Gastroesophageal sphincter (tissue), 4 donors: ENCODE measurements around the gene BLOC1S1. TPM values are rescaled to one million over a fixed set of nuclear protein-coding genes. Genes with fewer than 3 reads are reported as not detected.

Experiments used
- ATAC-seq: fragments of 150-250 bp; one replicate; pipeline ENCODE4 v1.9.1; 2016; ENCODE audit warnings: mild to moderate bottlenecking, moderate library complexity
- H3K27ac ChIP-seq, 4 donors: fragments of 200-600 bp; sonication (generic) in 3 of 4; 1 replicate in 3 of 4; 2 replicates in 1 of 4; pipeline ENCODE4 v1.5.1; 2016 to 2019
- H3K27me3 ChIP-seq: fragments of 200-600 bp; sonication (generic); one replicate; pipeline ENCODE4 v1.5.1; 2019
- H3K36me3 ChIP-seq, 2 donors: fragments of 200-600 bp; sonication (generic); one replicate each; pipeline ENCODE4 v1.5.1; 2019; ENCODE audit warnings: control low read depth in 1 of 2
- H3K4me1 ChIP-seq, 3 donors: fragments of 200-600 bp; sonication (generic); 1 replicate in 2 of 3; 2 replicates in 1 of 3; pipeline ENCODE4 v1.5.1; 2016 to 2019; ENCODE audit warnings: control low read depth in 2 of 3
- H3K4me3 ChIP-seq, 2 donors: fragments of 200-600 bp; sonication (generic); one replicate each; pipeline ENCODE4 v1.5.1; 2019; ENCODE audit warnings: mild to moderate bottlenecking in 1 of 2, moderate library complexity in 1 of 2
- H3K9me3 ChIP-seq, 3 donors: fragments of 200-600 bp; sonication (generic); one replicate each; pipeline ENCODE4 v1.5.1; 2017 to 2019; ENCODE audit warnings: control low read depth in 2 of 3
- CTCF ChIP-seq, 4 experiments: fragments of 200-600 bp in 2 of 4; fragments of 450-650 bp in 2 of 4; sonication (generic) in 1 of 4; IDR thresholded peaks; one replicate each; pipeline ENCODE4 v1.5.1; 2017 to 2019; ENCODE audit warnings: antibody characterized with exemption in 4 of 4, mild to moderate bottlenecking in 2 of 4, moderate library complexity in 2 of 4
- EP300 ChIP-seq: sonication (generic); formaldehyde crosslinking; IDR thresholded peaks from one replicate; pipeline ENCODE4 v1.6.1; 2017; ENCODE audit warnings: antibody characterized with exemption, mild to moderate bottlenecking
- POLR2A ChIP-seq, 2 donors: fragments of 450-650 bp; IDR thresholded peaks; one replicate each; pipeline ENCODE4 v1.6.1; 2017; ENCODE audit warnings: antibody characterized with exemption in 2 of 2, mild to moderate bottlenecking in 2 of 2, moderate library complexity in 1 of 2
- POLR2AphosphoS5 ChIP-seq: sonication (generic); formaldehyde crosslinking; IDR thresholded peaks from one replicate; pipeline ENCODE4 v1.6.1; 2017; ENCODE audit warnings: antibody characterized with exemption
- whole genome bisulfite sequencing, 2 donors: methylation state at CpG; one replicate each; pipeline ENCODE4 v1.1.5; 2018; ENCODE audit warnings: low coverage in 1 of 2; 5-methylcytosine and 5-hydroxymethylcytosine counted together
- total RNA-seq, 4 donors: library from RNA; depleted of rRNA; stranded (reverse); fragments of >200 nt; gene quantifications; one replicate each; pipeline ENCODE4 v1.1.0, GENCODE V29; 2016

BLOC1S1 gene
- total RNA-seq, 4 donors from 2014 or later = 187 to 214 (median 196) TPM

GRCh38 chr12:55694651-55695050 lies 21.2 kb upstream of the BLOC1S1 start:
- no peaks in the 10 kb centered on the region for H3K9me3 ChIP-seq
- no peak for ATAC-seq
- peaks cover 0 to 86% of the 10 kb centered on the region in 2 donors for H3K36me3 ChIP-seq
- H3K27me3 ChIP-seq = no peaks in the 10 kb centered on the region
- WGBS, 2 donors = no CpG with 5 or more reads among the region's 4 CpGs
- TF ChIP-seq POLR2AphosphoS5 (no peak), CTCF (IDR thresholded peaks at IDR 0.05) (no peak), EP300 (no peak), POLR2A (IDR thresholded peaks at IDR 0.05) (no peak)
- H3K4me1 ChIP-seq = peaks cover 0 to 15% (median 0%) of the 10 kb centered on the region in 3 donors
- peak overlapping the region in 1 of 4 donors; percentile 9 for H3K27ac ChIP-seq
- no peak overlapping the region for H3K4me3 ChIP-seq

- Histone ChIP-seq H3K27ac (peak overlapping the region in 1 of 4 donors; percentile 17), H3K36me3 (peaks cover 0 to 93% of the 10 kb centered on the region in 2 donors), H3K9me3 (no peaks in the 10 kb centered on the region), H3K27me3 (no peaks in the 10 kb centered on the region), H3K4me3 (no peak overlapping the region), H3K4me1 (peaks cover 0 to 22% (median 2%) of the 10 kb centered on the region in 3 donors)
- WGBS, 2 donors = 91% methylated on average over 1 of the region's 7 CpGs; no CpG with 5 or more reads in 1 of the 2 donors
- ATAC-seq = no peak
- TF ChIP-seq POLR2A (IDR thresholded peaks at IDR 0.05) (no peak), POLR2AphosphoS5 (no peak), CTCF (IDR thresholded peaks at IDR 0.05) (no peak), EP300 (no peak)
Observed at GRCh38 chr12:55695349-55695748, 20.5 kb upstream of the BLOC1S1 start.

- H3K4me1 ChIP-seq = peaks cover 0 to 30% (median 2%) of the 10 kb centered on the region in 3 donors
- H3K36me3 ChIP-seq = peaks cover 0 to 100% of the 10 kb centered on the region in 2 donors
- no peak for ATAC-seq
- no peak overlapping the region for H3K27ac ChIP-seq
- WGBS, 2 donors = 67% methylated on average over 1 of the region's 6 CpGs; no CpG with 5 or more reads in 1 of the 2 donors
- no peak overlapping the region for H3K4me3 ChIP-seq
- H3K9me3 ChIP-seq = no peaks in the 10 kb centered on the region
- H3K27me3 ChIP-seq = no peaks in the 10 kb centered on the region
- TF ChIP-seq CTCF (IDR thresholded peaks at IDR 0.05) (no peak), EP300 (no peak), POLR2AphosphoS5 (no peak), POLR2A (IDR thresholded peaks at IDR 0.05) (no peak)
Observed at GRCh38 chr12:55696141-55696540, 19.7 kb upstream of the BLOC1S1 start.

GRCh38 chr12:55696796-55697462 lies 18.9 kb upstream of the BLOC1S1 start:
- no peaks in the 10 kb centered on the region for H3K27me3 ChIP-seq
- WGBS, 2 donors = 50 to 80% methylated on average over 1 to 2 of the region's 19 CpGs
- no peaks in the 10 kb centered on the region for H3K9me3 ChIP-seq
- H3K4me3 ChIP-seq = no peak overlapping the region
- H3K36me3 ChIP-seq = peaks cover 0 to 94% of the 10 kb centered on the region in 2 donors
- H3K4me1 ChIP-seq = peaks cover 0 to 37% (median 2%) of the 10 kb centered on the region in 3 donors
- TF ChIP-seq POLR2AphosphoS5 (no peak), CTCF (IDR thresholded peaks at IDR 0.05) (no peak), POLR2A (IDR thresholded peaks at IDR 0.05) (no peak), EP300 (no peak)
- ATAC-seq = no peak
- H3K27ac ChIP-seq = peak overlapping the region in 2 of 4 donors; percentile 10 to 17

- peak overlapping the region in 1 of 4 donors; percentile 96 for H3K27ac ChIP-seq
- H3K4me1 ChIP-seq = peaks cover 0 to 45% (median 2%) of the 10 kb centered on the region in 3 donors
- H3K9me3 ChIP-seq = no peaks in the 10 kb centered on the region
- H3K36me3 ChIP-seq = peaks cover 0 to 92% of the 10 kb centered on the region in 2 donors
- no peak for ATAC-seq
- TF ChIP-seq CTCF (IDR thresholded peaks at IDR 0.05) (no peak), EP300 (no peak), POLR2AphosphoS5 (no peak), POLR2A (IDR thresholded peaks at IDR 0.05) (no peak)
- no peak overlapping the region for H3K4me3 ChIP-seq
- 80% methylated on average over 2 of the region's 7 CpGs; no CpG with 5 or more reads in 1 of the 2 donors for WGBS, 2 donors
- no peaks in the 10 kb centered on the region for H3K27me3 ChIP-seq
Observed at GRCh38 chr12:55697686-55698085, 18.2 kb upstream of the BLOC1S1 start.
